ENCODE data around the gene GRIN2C. TPM values are rescaled to one million over a fixed set of nuclear protein-coding genes. Genes with fewer than 3 reads are reported as not detected.

GRIN2C gene
- total RNA-seq, 1 experiment from 2014 or later: 0.44 TPM

DNA sequence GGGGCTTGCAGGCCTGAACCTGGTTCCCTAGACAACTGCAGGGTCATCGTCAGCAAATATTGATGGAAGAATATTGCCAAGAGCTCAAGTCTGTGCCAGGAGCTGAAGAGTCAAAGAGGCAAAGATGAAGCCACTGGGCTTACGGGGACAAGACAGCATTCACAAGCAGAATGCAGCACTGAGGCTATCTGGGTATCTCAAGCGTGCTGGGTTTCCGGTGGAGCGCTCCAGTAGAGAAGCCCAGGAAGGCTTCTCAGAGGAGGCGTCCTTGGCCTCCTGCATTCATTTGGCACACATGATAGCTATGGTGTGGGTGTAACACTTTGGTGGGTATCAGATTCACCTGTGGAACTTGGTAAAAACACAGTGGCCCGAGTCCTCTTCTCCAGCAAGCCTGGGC lies 30.9 kb upstream of the GRIN2C start:
- no peak for DNase-seq
- Histone ChIP-seq H3K23me2 (ENCODE audit: insufficient read length, low read depth, low read length, poor library complexity, severe bottlenecking) (peaks cover 8% of the 10 kb centered on the region), H3K27ac (ENCODE audit: insufficient read length, low read depth, low read length) (no peak overlapping the region), H3K56ac (ENCODE audit: insufficient read length, low read depth, low read length) (no peak overlapping the region), H3K14ac (ENCODE audit: insufficient read depth, low read length) (no peak overlapping the region), H3K23ac (ENCODE audit: insufficient read length, low read depth, low read length) (no peak overlapping the region), H3K18ac (ENCODE audit: insufficient read length, low read depth, low read length) (no peak overlapping the region), H3K79me2 (ENCODE audit: insufficient read depth, low read length) (no peaks in the 10 kb centered on the region), H4K5ac (ENCODE audit: insufficient read length, low read depth, low read length) (no peak overlapping the region), H2BK12ac (ENCODE audit: insufficient read length, low read depth, low read length) (no peak overlapping the region), H2BK20ac (ENCODE audit: low read depth, low read length, poor library complexity, severe bottlenecking) (no peak overlapping the region), H2BK120ac (ENCODE audit: low read depth, low read length, poor library complexity, severe bottlenecking) (no peak overlapping the region), H4K20me1 (ENCODE audit: control insufficient read depth, insufficient read depth, insufficient read length) (no peaks in the 10 kb centered on the region), H3K4ac (ENCODE audit: low read depth, low read length) (no peak overlapping the region), H3K27me3 (ENCODE audit: insufficient read depth, low read length) (peaks cover 21% of the 10 kb centered on the region; the same call in 1 of the 2 replicates), H3T11ph (ENCODE audit: low read length) (no peak overlapping the region), H2AK5ac (ENCODE audit: insufficient read length, low read length) (no peak overlapping the region), H2AFZ (ENCODE audit: low read length) (no peak overlapping the region), H3K79me1 (ENCODE audit: insufficient read depth, low read depth, low read length, poor library complexity, severe bottlenecking) (no peaks in the 10 kb centered on the region), H3K9ac (ENCODE audit: extremely low read depth, insufficient read length, low read length) (no peak overlapping the region), H3K4me2 (ENCODE audit: insufficient read depth, insufficient read length, low read length) (no peak overlapping the region), H4K8ac (replicated peaks; ENCODE audit: insufficient read length, low read depth, low read length) (no peak overlapping the region), H4K91ac (ENCODE audit: insufficient read length, low read depth, low read length) (no peak overlapping the region), H3K4me1 (ENCODE audit: insufficient read depth, low read length) (no peaks in the 10 kb centered on the region), H2BK15ac (ENCODE audit: low read depth, low read length) (no peak overlapping the region), H3K9me3 (ENCODE audit: control insufficient read depth, low read depth, low read length) (no peaks in the 10 kb centered on the region), H2BK5ac (ENCODE audit: insufficient read length, low read length) (no peak overlapping the region)
- H3K27ac Mint-ChIP-seq: no peak overlapping the region
- WGBS (ENCODE audit: extremely low coverage, insufficient read length, low lambda C conversion rate): no CpG with 5 or more reads among the region's 7 CpGs
- H3K4me1 Mint-ChIP-seq: peaks cover 9 to 19% of the 10 kb centered on the region in 2 experiments
- no peaks in the 10 kb centered on the region for H3K9me3 Mint-ChIP-seq
- H3K27me3 Mint-ChIP-seq (ENCODE audit: low read depth): peaks cover 79% of the 10 kb centered on the region
- no peaks in the 10 kb centered on the region for H3K36me3 Mint-ChIP-seq (ENCODE audit: insufficient read depth in 1 of 3, low read depth in 3 of 3)
- H3K4me3 Mint-ChIP-seq: no peak overlapping the region; a peak in 1 of 5 replicates
- TF ChIP-seq, protein P1, sequence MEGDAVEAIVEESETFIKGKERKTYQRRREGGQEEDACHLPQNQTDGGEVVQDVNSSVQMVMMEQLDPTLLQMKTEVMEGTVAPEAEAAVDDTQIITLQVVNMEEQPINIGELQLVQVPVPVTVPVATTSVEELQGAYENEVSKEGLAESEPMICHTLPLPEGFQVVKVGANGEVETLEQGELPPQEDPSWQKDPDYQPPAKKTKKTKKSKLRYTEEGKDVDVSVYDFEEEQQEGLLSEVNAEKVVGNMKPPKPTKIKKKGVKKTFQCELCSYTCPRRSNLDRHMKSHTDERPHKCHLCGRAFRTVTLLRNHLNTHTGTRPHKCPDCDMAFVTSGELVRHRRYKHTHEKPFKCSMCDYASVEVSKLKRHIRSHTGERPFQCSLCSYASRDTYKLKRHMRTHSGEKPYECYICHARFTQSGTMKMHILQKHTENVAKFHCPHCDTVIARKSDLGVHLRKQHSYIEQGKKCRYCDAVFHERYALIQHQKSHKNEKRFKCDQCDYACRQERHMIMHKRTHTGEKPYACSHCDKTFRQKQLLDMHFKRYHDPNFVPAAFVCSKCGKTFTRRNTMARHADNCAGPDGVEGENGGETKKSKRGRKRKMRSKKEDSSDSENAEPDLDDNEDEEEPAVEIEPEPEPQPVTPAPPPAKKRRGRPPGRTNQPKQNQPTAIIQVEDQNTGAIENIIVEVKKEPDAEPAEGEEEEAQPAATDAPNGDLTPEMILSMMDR (conservative IDR thresholded peaks at IDR 0.05): no peak

Measured in H9 (cell line).